ENCODE data around the gene GARIN5A.
A peak's percentile ranks its signal among the peaks of the same experiment; 100 is the strongest.

Gene GARIN5A

GRCh38 chr19:50476224-50476906, at the start of gene GARIN5A, which contains the start of gene EMC10:
Gene GARIN5A, minus strand, starts transcription at chr19:50476848. Its CDS starts 460 bp downstream, at chr19:50476388.
Gene EMC10, plus strand, starts transcription at chr19:50476507. Its CDS starts 38 bp downstream, at chr19:50476545.
- peak; percentile 97 for DNase-seq

- no peak for DNase-seq
Measured at GRCh38 chr19:50522881-50523280, 46.2 kb upstream of the GARIN5A start.

GRCh38 chr19:50520822-50521465, 44.3 kb upstream of the GARIN5A start:
- DNase-seq = no peak

GRCh38 chr19:50519006-50519575, 42.4 kb upstream of the GARIN5A start:
- no peak for DNase-seq

GRCh38 chr19:50518091-50519005, 41.7 kb upstream of the GARIN5A start:
- DNase-seq = no peak

GRCh38 chr19:50517704-50518075, 41.0 kb upstream of the GARIN5A start:
- no peak for DNase-seq

GRCh38 chr19:50516964-50517703, 40.5 kb upstream of the GARIN5A start:
- DNase-seq = no peak

GRCh38 chr19:50516456-50516855, 39.8 kb upstream of the GARIN5A start:
- no peak for DNase-seq

- DNase-seq = no peak
Measured at GRCh38 chr19:50515168-50515561, 38.5 kb upstream of the GARIN5A start.

- no peak for DNase-seq
Measured at GRCh38 chr19:50514346-50515167, 37.9 kb upstream of the GARIN5A start.

- no peak for DNase-seq
Measured at GRCh38 chr19:50513746-50514345, 37.2 kb upstream of the GARIN5A start, which contains the start of gene ASPDH. Gene ASPDH, minus strand, starts transcription at chr19:50513913. Its CDS starts 90 bp downstream, at chr19:50513823.

GRCh38 chr19:50512999-50513745, 36.5 kb upstream of the GARIN5A start:
- DNase-seq = no peak

GRCh38 chr19:50512112-50512998, 35.7 kb upstream of the GARIN5A start:
- no peak for DNase-seq

GRCh38 chr19:50511069-50511822, 34.6 kb upstream of the GARIN5A start, which contains the start of gene JOSD2:
Gene JOSD2, minus strand, starts transcription at chr19:50511191. Its CDS starts 760 bp downstream, at chr19:50510431.
- DNase-seq = peak; percentile 99

- no peak for DNase-seq
Measured at GRCh38 chr19:50510700-50511068, 34.0 kb upstream of the GARIN5A start.

GRCh38 chr19:50510121-50510670, 33.5 kb upstream of the GARIN5A start:
- no peak for DNase-seq

GRCh38 chr19:50509366-50509765, 32.7 kb upstream of the GARIN5A start:
- no peak for DNase-seq

GRCh38 chr19:50508843-50509190, 32.2 kb upstream of the GARIN5A start:
- DNase-seq = no peak

Data from CD4-positive, alpha-beta T cell treated with Interferon gamma for 1 hour (primary cell).